GM19372 (cell line): ENCODE results near the gene WDR81.
"Not testable (repeated sequence)": the region's sequence is repeated elsewhere in the genome, so short reads cannot be mapped to it uniquely, and the experiment has no call there.

Experiments used
- ATAC-seq: cut with Tn5 transposase; IDR thresholded peaks from one replicate; pipeline ENCODE4 v1.9.1; 2021; ENCODE audit warnings: mild to moderate bottlenecking, low read depth, moderate library complexity; ENCODE audit not compliant: unreplicated experiment

The WDR81 gene

GRCh38 chr17:1729966-1730325 is 5.4 kb downstream of the WDR81 start:
- no peak for ATAC-seq

- no peak for ATAC-seq
Observed at GRCh38 chr17:1730326-1731193, 6.1 kb downstream of the WDR81 start.

DNA sequence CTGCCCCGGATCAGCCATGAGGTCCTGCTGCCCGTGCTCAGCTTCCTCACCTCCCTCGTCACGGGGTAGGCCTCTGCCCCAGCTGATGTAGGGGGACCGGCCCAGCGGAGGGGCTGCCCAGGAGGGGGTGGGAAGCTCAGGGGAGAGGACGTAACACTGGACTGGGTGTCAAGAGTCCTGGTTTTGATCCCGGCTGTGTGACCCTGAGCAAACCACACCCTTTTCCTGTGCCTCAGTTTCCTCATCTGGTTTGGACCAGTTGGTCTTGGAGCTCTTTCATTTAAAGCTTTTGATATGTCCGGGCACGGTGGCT is 6.6 kb downstream of the WDR81 start:
- no peak for ATAC-seq

DNA sequence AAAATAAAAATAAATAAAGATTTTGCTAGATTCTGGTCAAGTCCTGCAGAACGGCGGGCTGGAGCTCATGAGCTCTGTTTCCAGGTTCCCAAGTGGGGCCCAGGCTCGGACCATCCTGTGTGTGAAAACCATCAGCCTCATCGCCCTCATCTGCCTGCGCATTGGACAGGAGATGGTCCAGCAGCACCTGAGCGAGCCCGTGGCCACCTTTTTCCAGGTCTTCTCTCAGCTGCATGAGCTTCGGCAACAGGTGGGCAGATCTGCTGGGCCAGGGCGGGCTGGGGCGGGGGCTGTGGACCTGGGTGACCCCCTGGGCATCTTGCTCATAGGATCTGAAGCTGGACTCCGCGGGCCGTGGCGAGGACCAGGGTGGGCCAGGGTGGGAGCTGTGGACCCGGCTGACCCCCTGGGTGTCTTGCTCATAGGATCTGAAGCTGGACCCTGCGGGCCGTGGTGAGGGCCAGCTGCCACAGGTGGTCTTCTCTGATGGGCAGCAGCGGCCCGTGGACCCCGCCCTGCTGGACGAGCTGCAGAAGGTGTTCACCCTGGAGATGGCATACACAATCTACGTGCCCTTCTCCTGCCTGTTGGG is 7.8 kb downstream of the WDR81 start:
- ATAC-seq = no peak

- ATAC-seq = no peak
Observed at GRCh38 chr17:1732833-1733321, 8.4 kb downstream of the WDR81 start.

GRCh38 chr17:1733759-1734158 is 9.3 kb downstream of the WDR81 start:
- ATAC-seq = no peak

DNA sequence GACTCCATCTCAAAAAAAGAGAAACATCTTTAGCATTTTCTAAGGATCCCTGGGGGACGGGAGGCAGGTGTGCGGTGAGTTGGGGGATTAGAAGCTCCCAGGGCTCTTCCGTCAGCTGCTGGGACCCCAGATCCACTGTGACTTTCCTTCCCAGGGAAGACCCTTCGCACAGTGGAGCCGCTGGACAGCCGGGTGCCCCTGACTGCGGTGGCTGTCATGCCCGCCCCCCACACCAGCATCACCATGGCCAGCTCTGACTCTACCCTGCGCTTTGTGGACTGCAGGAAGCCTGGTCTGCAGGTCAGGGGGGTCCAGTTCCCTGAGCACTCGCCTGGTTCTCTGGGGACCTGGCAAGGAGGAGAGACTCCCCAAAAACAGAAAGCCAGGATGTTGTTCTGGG is 10.9 kb downstream of the WDR81 start:
- no peak for ATAC-seq

DNA sequence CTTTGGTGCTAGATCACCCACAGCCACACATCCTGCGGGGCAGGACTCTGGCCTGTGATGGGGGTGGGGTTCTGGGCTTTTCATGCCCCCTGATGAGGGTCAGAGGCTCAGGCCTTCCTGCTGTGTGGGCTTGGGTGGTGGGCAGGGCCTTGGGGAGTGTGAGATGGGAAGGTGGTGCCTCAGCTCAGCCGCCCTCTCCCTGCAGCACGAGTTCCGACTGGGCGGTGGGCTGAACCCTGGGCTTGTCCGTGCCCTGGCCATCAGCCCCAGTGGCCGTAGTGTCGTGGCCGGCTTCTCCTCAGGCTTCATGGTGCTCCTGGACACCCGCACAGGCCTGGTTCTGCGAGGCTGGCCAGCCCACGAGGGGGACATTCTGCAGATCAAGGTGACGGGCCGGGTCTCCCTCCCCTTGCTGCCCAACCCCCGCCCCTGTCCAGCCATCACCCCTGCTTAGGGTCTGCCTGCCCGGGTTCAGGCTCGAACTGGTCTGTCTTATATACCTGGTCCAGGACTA is 11.4 kb downstream of the WDR81 start:
- ATAC-seq = no peak

GRCh38 chr17:1736348-1737281 is 12.1 kb downstream of the WDR81 start:
- no peak for ATAC-seq

- ATAC-seq = no peak
Observed at GRCh38 chr17:1737531-1738291, 13.2 kb downstream of the WDR81 start.

- not testable (repeated sequence) for ATAC-seq
Observed at GRCh38 chr17:1741899-1742298, 17.4 kb downstream of the WDR81 start.

GRCh38 chr17:1742371-1743087 is 18.0 kb downstream of the WDR81 start, which contains the start of gene SERPINF2:
SERPINF2 (plus strand) TSS chr17:1742871; CDS start chr17:1744996, 2,125 bp downstream.
- ATAC-seq = no peak

GRCh38 chr17:1743088-1743439 is 18.6 kb downstream of the WDR81 start:
- ATAC-seq = no peak

GRCh38 chr17:1744551-1745512 is 20.3 kb downstream of the WDR81 start:
- no peak for ATAC-seq

DNA sequence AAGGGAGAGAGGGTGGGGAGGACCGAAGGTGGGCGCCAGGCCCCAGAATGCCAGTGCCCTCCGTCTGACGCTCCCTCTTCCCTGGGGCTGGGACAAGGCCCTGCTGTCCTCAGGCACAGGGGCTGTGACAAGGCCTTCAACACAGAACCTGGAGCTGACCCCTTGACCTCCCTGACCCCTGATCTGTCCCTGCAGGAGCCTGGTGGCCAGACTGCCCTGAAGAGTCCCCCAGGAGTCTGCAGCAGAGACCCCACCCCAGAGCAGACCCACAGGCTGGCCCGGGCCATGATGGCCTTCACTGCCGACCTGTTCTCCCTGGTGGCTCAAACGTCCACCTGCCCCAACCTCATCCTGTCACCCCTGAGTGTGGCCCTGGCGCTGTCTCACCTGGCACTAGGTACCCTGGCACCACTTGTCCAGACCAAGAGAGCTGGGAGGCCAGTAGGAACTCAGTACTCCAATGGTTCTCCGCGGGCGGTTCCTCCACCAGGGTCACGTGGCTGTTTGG is 21.1 kb downstream of the WDR81 start:
- no peak for ATAC-seq

DNA sequence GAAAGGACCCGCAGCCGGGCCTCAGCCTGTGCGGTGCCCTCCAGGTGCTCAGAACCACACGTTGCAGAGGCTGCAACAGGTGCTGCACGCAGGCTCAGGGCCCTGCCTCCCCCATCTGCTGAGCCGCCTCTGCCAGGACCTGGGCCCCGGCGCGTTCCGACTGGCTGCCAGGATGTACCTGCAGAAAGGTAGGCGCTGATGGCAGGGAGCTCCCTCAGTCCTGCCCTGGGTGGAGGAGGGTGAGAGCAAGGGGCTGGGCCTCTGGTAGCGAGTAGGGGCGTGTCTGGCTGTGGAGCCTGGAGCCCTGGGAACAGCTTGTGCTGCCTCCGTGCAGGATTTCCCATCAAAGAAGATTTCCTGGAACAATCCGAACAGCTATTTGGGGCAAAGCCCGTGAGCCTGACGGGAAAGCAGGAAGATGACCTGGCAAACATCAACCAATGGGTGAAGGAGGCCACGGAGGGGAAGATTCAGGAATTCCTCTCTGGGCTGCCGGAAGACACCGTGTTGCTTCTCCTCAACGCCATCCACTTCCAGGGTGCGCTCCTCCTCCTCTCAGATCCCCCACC is 22.6 kb downstream of the WDR81 start:
- no peak for ATAC-seq

GRCh38 chr17:1750628-1751027 is 26.1 kb downstream of the WDR81 start:
- no peak for ATAC-seq
